ENCODE data around the gene RALY.

Gene RALY

DNA sequence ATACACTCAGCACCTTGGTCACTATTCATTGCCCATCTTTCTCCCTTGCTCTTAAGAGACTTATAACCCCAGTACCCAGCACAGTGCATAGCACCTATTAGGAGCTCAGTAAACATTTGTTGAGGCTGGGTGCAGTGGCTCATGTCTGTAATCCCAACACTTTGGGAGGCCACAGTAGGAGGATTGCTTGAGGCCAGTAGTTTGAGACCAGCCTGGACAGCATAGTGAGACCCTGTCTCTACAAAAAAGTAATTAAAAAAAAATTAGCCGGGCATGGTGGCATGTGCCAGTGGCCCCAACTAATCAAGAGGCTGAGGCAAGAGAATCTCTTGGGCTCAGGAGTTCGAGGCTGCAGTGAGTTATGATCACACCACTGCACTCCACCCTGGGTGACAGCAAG lies 126.5 kb downstream of the RALY start:
- TF ChIP-seq SNAI2 (CRISPR knock-in tag; IDR thresholded peaks at IDR 0.05): no peak
- no peak for TF ChIP-seq CSDC2 (CRISPR knock-in tag; IDR thresholded peaks at IDR 0.05)
- no peak for TF ChIP-seq GLIS3 (CRISPR knock-in tag; IDR thresholded peaks at IDR 0.05)
- TF ChIP-seq ZNF565 (CRISPR knock-in tag; conservative IDR thresholded peaks at IDR 0.05; ENCODE audit: low read depth): no peak
- no peak for TF ChIP-seq ZC3H10 (CRISPR knock-in tag; IDR thresholded peaks at IDR 0.05)
- no peak for TF ChIP-seq ZFP30 (CRISPR knock-in tag; IDR thresholded peaks at IDR 0.05)
- TF ChIP-seq CREB5 (CRISPR knock-in tag; IDR thresholded peaks at IDR 0.05; ENCODE audit: low read depth): no peak
- TF ChIP-seq PPARA (CRISPR knock-in tag; IDR thresholded peaks at IDR 0.05; ENCODE audit: borderline replicate concordance): no peak
- TF ChIP-seq RARB (CRISPR knock-in tag; IDR thresholded peaks at IDR 0.05): no peak
- TF ChIP-seq ZFP3 (CRISPR knock-in tag; IDR thresholded peaks at IDR 0.05): no peak
- TF ChIP-seq TSHZ2 (CRISPR knock-in tag; IDR thresholded peaks at IDR 0.05): no peak
- no peak for TF ChIP-seq OSR1 (CRISPR knock-in tag; IDR thresholded peaks at IDR 0.05)
- no peak for TF ChIP-seq PATZ1 (CRISPR knock-in tag; IDR thresholded peaks at IDR 0.05; ENCODE audit: borderline replicate concordance)
- TF ChIP-seq ARNTL (CRISPR knock-in tag; IDR thresholded peaks at IDR 0.05; ENCODE audit: borderline replicate concordance, low read depth): no peak
- ATAC-seq: no peak

DNA sequence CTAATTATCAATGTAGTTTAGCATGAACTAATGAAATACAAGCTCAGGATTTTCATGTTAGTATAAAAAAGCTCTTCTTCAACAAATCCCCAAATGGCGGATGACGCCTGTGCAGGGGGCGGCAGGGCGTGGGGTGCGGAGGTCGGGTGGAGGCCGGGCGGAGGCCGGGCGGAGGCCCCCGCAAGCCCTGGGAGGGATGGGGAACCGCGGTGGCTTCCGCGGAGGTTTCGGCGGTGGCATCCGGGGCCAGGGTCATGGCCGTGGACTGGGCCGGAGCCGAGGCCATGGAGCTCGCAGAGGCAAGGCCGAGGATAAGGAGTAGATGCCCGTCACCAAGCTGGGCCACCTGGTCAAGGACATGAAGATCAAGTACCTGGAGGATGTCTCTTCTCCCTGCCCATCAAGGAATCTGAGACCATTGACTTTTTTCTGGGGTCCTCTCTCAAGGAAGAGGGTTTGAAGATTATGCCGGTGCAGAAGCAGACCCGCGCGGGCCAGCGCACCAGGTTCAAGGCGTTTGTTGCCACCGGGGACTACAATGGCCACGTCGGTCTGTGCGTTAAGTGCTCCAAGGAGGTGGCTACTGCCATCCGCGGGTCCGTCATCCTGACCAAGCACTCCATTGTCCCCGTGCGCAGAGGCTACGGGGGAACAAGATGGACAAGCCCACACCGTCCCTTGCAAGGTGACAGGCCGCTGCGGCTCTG lies 128.7 kb downstream of the RALY start:
- TF ChIP-seq BACH2 (CRISPR knock-in tag; IDR thresholded peaks at IDR 0.05; ENCODE audit: borderline replicate concordance): no peak
- no peak for TF ChIP-seq ZNF565 (CRISPR knock-in tag; conservative IDR thresholded peaks at IDR 0.05; ENCODE audit: low read depth)
- TF ChIP-seq, protein P1, sequence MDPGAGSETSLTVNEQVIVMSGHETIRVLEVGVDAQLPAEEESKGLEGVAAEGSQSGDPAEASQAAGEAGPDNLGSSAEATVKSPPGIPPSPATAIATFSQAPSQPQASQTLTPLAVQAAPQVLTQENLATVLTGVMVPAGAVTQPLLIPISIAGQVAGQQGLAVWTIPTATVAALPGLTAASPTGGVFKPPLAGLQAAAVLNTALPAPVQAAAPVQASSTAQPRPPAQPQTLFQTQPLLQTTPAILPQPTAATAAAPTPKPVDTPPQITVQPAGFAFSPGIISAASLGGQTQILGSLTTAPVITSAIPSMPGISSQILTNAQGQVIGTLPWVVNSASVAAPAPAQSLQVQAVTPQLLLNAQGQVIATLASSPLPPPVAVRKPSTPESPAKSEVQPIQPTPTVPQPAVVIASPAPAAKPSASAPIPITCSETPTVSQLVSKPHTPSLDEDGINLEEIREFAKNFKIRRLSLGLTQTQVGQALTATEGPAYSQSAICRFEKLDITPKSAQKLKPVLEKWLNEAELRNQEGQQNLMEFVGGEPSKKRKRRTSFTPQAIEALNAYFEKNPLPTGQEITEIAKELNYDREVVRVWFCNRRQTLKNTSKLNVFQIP (CRISPR knock-in tag; IDR thresholded peaks at IDR 0.05; ENCODE audit: borderline replicate concordance, low read depth): no peak
- TF ChIP-seq TCF4 (CRISPR knock-in tag; IDR thresholded peaks at IDR 0.05; ENCODE audit: borderline replicate concordance): no peak
- TF ChIP-seq RARB (CRISPR knock-in tag; IDR thresholded peaks at IDR 0.05): no peak
- TF ChIP-seq ZNF8 (CRISPR knock-in tag; IDR thresholded peaks at IDR 0.05): no peak
- TF ChIP-seq OSR1 (CRISPR knock-in tag; IDR thresholded peaks at IDR 0.05): no peak
- no peak for ATAC-seq

- no peak for ATAC-seq
- TF ChIP-seq TSHZ2 (CRISPR knock-in tag; IDR thresholded peaks at IDR 0.05): no peak
- no peak for TF ChIP-seq OSR1 (CRISPR knock-in tag; IDR thresholded peaks at IDR 0.05)
- no peak for TF ChIP-seq ZNF565 (CRISPR knock-in tag; conservative IDR thresholded peaks at IDR 0.05; ENCODE audit: low read depth)
- TF ChIP-seq ZNF70 (CRISPR knock-in tag; IDR thresholded peaks at IDR 0.05): no peak
- no peak for TF ChIP-seq TCF4 (CRISPR knock-in tag; IDR thresholded peaks at IDR 0.05; ENCODE audit: borderline replicate concordance)
- TF ChIP-seq ZC3H10 (CRISPR knock-in tag; IDR thresholded peaks at IDR 0.05): no peak
- no peak for TF ChIP-seq PATZ1 (CRISPR knock-in tag; IDR thresholded peaks at IDR 0.05; ENCODE audit: borderline replicate concordance)
- TF ChIP-seq, protein P2, sequence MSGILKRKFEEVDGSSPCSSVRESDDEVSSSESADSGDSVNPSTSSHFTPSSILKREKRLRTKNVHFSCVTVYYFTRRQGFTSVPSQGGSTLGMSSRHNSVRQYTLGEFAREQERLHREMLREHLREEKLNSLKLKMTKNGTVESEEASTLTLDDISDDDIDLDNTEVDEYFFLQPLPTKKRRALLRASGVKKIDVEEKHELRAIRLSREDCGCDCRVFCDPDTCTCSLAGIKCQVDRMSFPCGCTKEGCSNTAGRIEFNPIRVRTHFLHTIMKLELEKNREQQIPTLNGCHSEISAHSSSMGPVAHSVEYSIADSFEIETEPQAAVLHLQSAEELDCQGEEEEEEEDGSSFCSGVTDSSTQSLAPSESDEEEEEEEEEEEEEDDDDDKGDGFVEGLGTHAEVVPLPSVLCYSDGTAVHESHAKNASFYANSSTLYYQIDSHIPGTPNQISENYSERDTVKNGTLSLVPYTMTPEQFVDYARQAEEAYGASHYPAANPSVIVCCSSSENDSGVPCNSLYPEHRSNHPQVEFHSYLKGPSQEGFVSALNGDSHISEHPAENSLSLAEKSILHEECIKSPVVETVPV (CRISPR knock-in tag; IDR thresholded peaks at IDR 0.05): no peak
- no peak for TF ChIP-seq PPARA (CRISPR knock-in tag; IDR thresholded peaks at IDR 0.05; ENCODE audit: borderline replicate concordance)
- no peak for TF ChIP-seq ISL1 (CRISPR knock-in tag; IDR thresholded peaks at IDR 0.05)
- TF ChIP-seq ZFP3 (CRISPR knock-in tag; IDR thresholded peaks at IDR 0.05): no peak
- no peak for TF ChIP-seq ESRRG (CRISPR knock-in tag; IDR thresholded peaks at IDR 0.05)
- no peak for TF ChIP-seq ARNTL (CRISPR knock-in tag; IDR thresholded peaks at IDR 0.05; ENCODE audit: borderline replicate concordance, low read depth)
- TF ChIP-seq RARB (CRISPR knock-in tag; IDR thresholded peaks at IDR 0.05): no peak
- no peak for TF ChIP-seq TOX (CRISPR knock-in tag; IDR thresholded peaks at IDR 0.05; ENCODE audit: borderline replicate concordance)
- TF ChIP-seq ZFP30 (CRISPR knock-in tag; IDR thresholded peaks at IDR 0.05): no peak
Observed at GRCh38 chr20:34123309-34123708, 129.6 kb downstream of the RALY start.
